GM12878 (cell line): Measurements from ENCODE around the gene KRTAP1-4. TPM values are rescaled to one million over a fixed set of nuclear protein-coding genes. Genes with fewer than 3 reads are reported as not detected.

ENCODE experiments used
- ATAC-seq: fragments of 200-7000 bp; cut with Tn5 transposase; 3 replicates; pipeline ENCODE4 v1.9.1; 2020; ENCODE audit warnings: mild to moderate bottlenecking, moderate library complexity
- BruUV-seq: library from RNA; stranded (reverse); fragments of 400-500 nt; replicated peaks from 2 replicates; lab custom pipeline; 2021; lab: Mats Ljungman, UMichigan
- CTCF ChIA-PET: fragments of 300-600 bp; sonication (Branson Sonifier 250); formaldehyde crosslinking; extraction: SDS; loops from one replicate; lab custom pipeline; 2021; ENCODE audit warnings: inconsistent platforms; lab: Yijun Ruan, JAX
- POLR2A ChIA-PET: fragments of 350-600 bp; formaldehyde crosslinking; extraction: SDS; loops from one replicate; lab custom pipeline; 2021; ENCODE audit warnings: inconsistent platforms; lab: Charles Lee
- RAD21 ChIA-PET: fragments of 300-600 bp; sonication (Branson Sonifier 250); formaldehyde crosslinking; loops from one replicate; lab custom pipeline; 2023; ENCODE audit warnings: antibody characterized with exemption; ENCODE audit not compliant: unreplicated experiment; lab: Charles Lee
- SMC1A ChIA-PET: fragments of 300-600 bp; sonication (Branson Sonifier 250); formaldehyde crosslinking; loops from one replicate; lab custom pipeline; 2023; ENCODE audit not compliant: unreplicated experiment, uncharacterized antibody; lab: Charles Lee
- DNase-seq: peaks from one replicate; pipeline ENCODE4 v3.0.0-alpha.2; 2011; ENCODE audit warnings: low read depth, low spot score
- FAIRE-seq: peaks from 3 replicates; lab custom pipeline; 2011; peaks lifted over from hg19 to GRCh38; lab: Jason Lieb, UNC
- H2AFZ ChIP-seq: 2 replicates; pipeline ENCODE4 v1.6.0; 2011; ENCODE audit warnings: low read depth, low read length, control low read depth; ENCODE audit not compliant: control insufficient read depth
- H3K27ac ChIP-seq: 2 replicates; pipeline ENCODE4 v1.5.1; 2011; ENCODE audit warnings: control low read depth; ENCODE audit not compliant: control insufficient read depth, insufficient read depth
- H3K27me3 ChIP-seq, 2 experiments: replicated peaks in 1 of 2; 2 replicates each; pipeline versions ENCODE4 v1.6.0 to v1.6.1; 2011; ENCODE audit warnings: low read length in 1 of 2; ENCODE audit not compliant: control insufficient read depth in 2 of 2, insufficient read depth in 2 of 2
- H3K36me3 ChIP-seq, 2 experiments: 2 replicates each; pipeline ENCODE4 v1.5.1; 2011; ENCODE audit warnings: low read length in 1 of 2; ENCODE audit not compliant: control insufficient read depth in 2 of 2, insufficient read depth in 2 of 2
- H3K4me1 ChIP-seq: 2 replicates; pipeline ENCODE4 v1.6.1; 2011; ENCODE audit warnings: mild to moderate bottlenecking, low read length, moderate library complexity, mixed read lengths; ENCODE audit not compliant: control insufficient read depth, insufficient read depth
- H3K4me2 ChIP-seq: 2 replicates; pipeline ENCODE4 v1.6.0; 2011; ENCODE audit warnings: control low read depth; ENCODE audit not compliant: control insufficient read depth, insufficient read depth
- H3K4me3 ChIP-seq: fragments of 200-600 bp; sonication (generic); 2 replicates; pipeline ENCODE4 v1.5.1; 2016
- H3K79me2 ChIP-seq: 2 replicates; pipeline ENCODE4 v1.6.0; 2011; ENCODE audit warnings: low read length; ENCODE audit not compliant: control insufficient read depth, insufficient read depth
- H3K9ac ChIP-seq: 2 replicates; pipeline ENCODE4 v1.8.0; 2011; ENCODE audit warnings: low read length, control low read depth, mixed read lengths; ENCODE audit not compliant: control insufficient read depth, insufficient read depth
- H3K9me3 ChIP-seq: replicated peaks from 3 replicates; pipeline ENCODE4 v1.5.1; 2011; ENCODE audit warnings: mild to moderate bottlenecking, low read length; ENCODE audit not compliant: control insufficient read depth, insufficient read depth
- H4K20me1 ChIP-seq: 2 replicates; pipeline ENCODE4 v1.6.0; 2011; ENCODE audit not compliant: control insufficient read depth, insufficient read depth
- ATF2 ChIP-seq: IDR thresholded peaks from 2 replicates; pipeline ENCODE4 v1.6.1; 2012; ENCODE audit warnings: low read length, inconsistent platforms
- HDAC6 ChIP-seq: fragments of 200-600 bp; sonication (generic); IDR thresholded peaks from one replicate; pipeline ENCODE4 v1.8.0; 2017; ENCODE audit warnings: antibody characterized with exemption; ENCODE audit not compliant: unreplicated experiment
- MTA2 ChIP-seq: fragments of 450-650 bp; IDR thresholded peaks from 2 replicates; pipeline ENCODE4 v1.6.1; 2016; ENCODE audit warnings: low read depth, mild to moderate bottlenecking, moderate library complexity
- POLR2A ChIP-seq: IDR thresholded peaks from 2 replicates; pipeline ENCODE4 v1.6.1; 2011; ENCODE audit warnings: low read depth, mild to moderate bottlenecking, low read length
- RUNX3 ChIP-seq: IDR thresholded peaks from 2 replicates; pipeline ENCODE4 v1.6.1; 2012; ENCODE audit warnings: low read length, inconsistent platforms
- SIX5 ChIP-seq: IDR thresholded peaks from 2 replicates; pipeline ENCODE4 v1.6.1; 2011; ENCODE audit warnings: mild to moderate bottlenecking, low read depth, low read length, moderate library complexity; ENCODE audit not compliant: severe bottlenecking
- ZBTB40 ChIP-seq: fragments of 450-650 bp; IDR thresholded peaks from 2 replicates; pipeline ENCODE4 v1.6.1; 2016; ENCODE audit warnings: mild to moderate bottlenecking, moderate library complexity, borderline replicate concordance
- WGBS: methylation state at CpG from one replicate; pipeline ENCODE4 v1.1.6; 2016; ENCODE audit warnings: low lambda C conversion rate; ENCODE audit not compliant: insufficient replicate concordance, insufficient coverage; ENCODE audit errors: missing lambda C conversion rate; 5-methylcytosine and 5-hydroxymethylcytosine counted together
- in situ Hi-C: fragments of 300-500 bp; cut with MboI; formaldehyde crosslinking; loops from 9 replicates; pipeline ENCODE4 v1.14.3; 2018; ENCODE audit warnings: mixed read lengths
- intact Hi-C: fragments of 100-400 bp; cut with micrococcal nuclease; formaldehyde crosslinking; loops from one replicate; pipeline ENCODE4 v1.14.2; 2022; ENCODE audit not compliant: unreplicated experiment
- polyA plus RNA-seq, 11 experiments: library from polyadenylated mRNA; depleted of rRNA in 4 of 11; unstranded in 6 of 11; stranded (reverse) in 5 of 11; fragments of >200 nt; fragmentation: Nextera tagmentation in 4 of 11; fragmentation: Illumina TruSeq in 1 of 11; extraction: Ambion mirVana in 4 of 11; extraction: Trizol in 1 of 11; gene quantifications; 1 replicate in 1 of 11; 2 replicates in 10 of 11; pipeline versions ENCODE4 v1.2.1 to v1.2.3, GENCODE V29; 2011 to 2016; ENCODE audit warnings: inconsistent platforms in 2 of 11, missing spikeins in 2 of 11, low read depth in 1 of 11
- total RNA-seq, 4 experiments: library from RNA; depleted of rRNA in 3 of 4; stranded (reverse); fragments of >200 nt in 3 of 4; fragmentation: Illumina TruSeq in 1 of 4; extraction: Trizol in 1 of 4; gene quantifications; 2 replicates each; pipeline versions ENCODE4 v1.2.1 to v1.2.3, GENCODE V29; 2013 to 2021
- TF ChIP-seq, protein P1 (sequence below): fragments of 450-650 bp; IDR thresholded peaks from 2 replicates; pipeline ENCODE4 v1.6.1; 2017; ENCODE audit warnings: mild to moderate bottlenecking

KRTAP1-4 gene
- total and polyA plus RNA-seq, 10 of the 15 experiments (the other 5 are each of a cell fraction or from before 2014, with no cell fraction given) = not detected

DNA sequence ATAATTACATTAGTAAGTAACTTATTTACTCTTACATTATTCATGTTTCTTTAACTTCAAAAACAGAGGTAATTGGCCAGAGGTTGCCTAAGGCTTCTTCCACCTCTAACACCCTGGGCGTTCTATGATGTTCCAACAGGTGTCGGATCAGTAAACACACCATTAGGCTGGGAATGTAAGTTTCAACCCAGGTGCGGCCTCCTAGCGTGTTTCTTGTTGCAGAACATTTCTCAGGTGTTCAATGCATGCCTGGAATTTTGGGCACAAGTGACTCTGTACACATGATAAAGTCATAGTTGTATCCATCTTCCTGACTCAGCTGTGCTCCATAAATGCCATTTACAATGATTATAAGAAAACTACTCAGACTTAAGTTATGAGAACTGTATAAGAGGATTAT is 24.0 kb upstream of the KRTAP1-4 start:
- RAD21 ChIA-PET = no interaction called here
- no peak overlapping the region for H3K27ac ChIP-seq

DNA sequence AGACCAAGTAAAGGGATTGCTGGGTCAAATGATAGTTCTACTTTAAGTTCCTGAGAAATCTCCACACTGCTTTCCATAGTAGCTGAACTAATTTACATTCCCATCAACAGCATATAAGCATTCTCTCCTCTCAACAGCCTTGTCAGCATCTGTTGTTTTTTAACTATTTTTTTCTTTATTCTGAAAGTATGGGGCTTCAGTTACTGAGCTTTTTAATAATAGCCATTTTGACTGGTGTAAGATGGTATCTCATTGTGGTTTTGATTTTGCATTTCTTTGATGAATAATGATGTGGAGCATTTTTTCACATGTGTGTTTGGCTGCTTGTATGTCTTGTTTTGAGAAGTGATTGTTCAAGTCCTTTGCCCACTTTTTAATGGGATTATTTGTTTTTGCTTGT is 22.6 kb upstream of the KRTAP1-4 start:
- POLR2A ChIA-PET = no interaction called here
- FAIRE-seq = no peak
- in situ Hi-C loops = no loop called here
- no peak for TF ChIP-seq POLR2A
- TF ChIP-seq SIX5 = no peak
- TF ChIP-seq, protein P1, sequence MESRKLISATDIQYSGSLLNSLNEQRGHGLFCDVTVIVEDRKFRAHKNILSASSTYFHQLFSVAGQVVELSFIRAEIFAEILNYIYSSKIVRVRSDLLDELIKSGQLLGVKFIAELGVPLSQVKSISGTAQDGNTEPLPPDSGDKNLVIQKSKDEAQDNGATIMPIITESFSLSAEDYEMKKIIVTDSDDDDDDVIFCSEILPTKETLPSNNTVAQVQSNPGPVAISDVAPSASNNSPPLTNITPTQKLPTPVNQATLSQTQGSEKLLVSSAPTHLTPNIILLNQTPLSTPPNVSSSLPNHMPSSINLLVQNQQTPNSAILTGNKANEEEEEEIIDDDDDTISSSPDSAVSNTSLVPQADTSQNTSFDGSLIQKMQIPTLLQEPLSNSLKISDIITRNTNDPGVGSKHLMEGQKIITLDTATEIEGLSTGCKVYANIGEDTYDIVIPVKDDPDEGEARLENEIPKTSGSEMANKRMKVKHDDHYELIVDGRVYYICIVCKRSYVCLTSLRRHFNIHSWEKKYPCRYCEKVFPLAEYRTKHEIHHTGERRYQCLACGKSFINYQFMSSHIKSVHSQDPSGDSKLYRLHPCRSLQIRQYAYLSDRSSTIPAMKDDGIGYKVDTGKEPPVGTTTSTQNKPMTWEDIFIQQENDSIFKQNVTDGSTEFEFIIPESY = no peak
- TF ChIP-seq ZBTB40 = no peak
- no peak for TF ChIP-seq HDAC6

More for the DNA sequence above, 24.0 kb upstream of the KRTAP1-4 start:
- H3K27me3 ChIP-seq = no peaks in the 10 kb centered on the region
- FAIRE-seq (no peak), DNase-seq (no peak)
- SMC1A ChIA-PET = no interaction called here
- no peaks in the 10 kb centered on the region for H3K36me3 ChIP-seq
- no peak overlapping the region for H3K4me3 ChIP-seq
- no peak overlapping the region for H2AFZ ChIP-seq
- H4K20me1 ChIP-seq = no peaks in the 10 kb centered on the region
- WGBS = 32% methylated on average over 4 of the region's 4 CpGs
- BruUV-seq = no TSS peak
- H3K4me2 ChIP-seq = no peak overlapping the region
- POLR2A ChIA-PET = no interaction called here
- no peaks in the 10 kb centered on the region for H3K79me2 ChIP-seq
- H3K9ac ChIP-seq = no peak overlapping the region
- intact Hi-C loops = no loop called here
- CTCF ChIA-PET = no interaction called here
- TF ChIP-seq ATF2 (no peak), MTA2 (no peak), RUNX3 (no peak)
- TF ChIP-seq, all 136 proteins: peak for 0
- no peaks in the 10 kb centered on the region for H3K9me3 ChIP-seq
- in situ Hi-C loops = no loop called here
- ATAC-seq = no peak
- H3K4me1 ChIP-seq = no peaks in the 10 kb centered on the region

More for the DNA sequence above, 22.6 kb upstream of the KRTAP1-4 start:
- BruUV-seq = no TSS peak
- Histone ChIP-seq H3K4me2 (no peak overlapping the region), H3K79me2 (no peaks in the 10 kb centered on the region), H3K9ac (no peak overlapping the region), H3K27ac (no peak overlapping the region), H3K9me3 (no peaks in the 10 kb centered on the region), H3K4me3 (no peak overlapping the region), H3K4me1 (no peaks in the 10 kb centered on the region), H4K20me1 (no peaks in the 10 kb centered on the region), H3K36me3 (no peaks in the 10 kb centered on the region), H3K27me3 (no peaks in the 10 kb centered on the region; a peak in 1 of 4 replicates), H2AFZ (no peak overlapping the region)
- CTCF ChIA-PET = no interaction called here
- ATAC-seq = no peak
- RAD21 ChIA-PET = no interaction called here
- intact Hi-C loops = no loop called here
- no peak for DNase-seq
- SMC1A ChIA-PET = interaction anchor here (0.9 kb wide), 1 partner anchor 16 kb away, joined by 3 read pairs; no protein-coding TSS in a partner anchor
